Choroid plexus epithelial cell (primary cell): Measurements from ENCODE around the gene PRKAG1.

Source experiments
- DNase-seq: peaks from one replicate; pipeline ENCODE4 v3.0.0-alpha.2; 2010; ENCODE audit warnings: low read depth
- H3K4me3 ChIP-seq: 2 replicates; pipeline ENCODE4 v1.5.1; 2011; ENCODE audit warnings: low read depth, mild to moderate bottlenecking, control low read depth, low read length, moderate library complexity
- TF ChIP-seq, protein P1 (sequence below): conservative IDR thresholded peaks from 2 replicates; pipeline ENCODE4 v1.5.1; 2011; ENCODE audit warnings: low read depth, mild to moderate bottlenecking, control low read depth, inconsistent platforms, low read length, moderate library complexity

Gene PRKAG1

DNA sequence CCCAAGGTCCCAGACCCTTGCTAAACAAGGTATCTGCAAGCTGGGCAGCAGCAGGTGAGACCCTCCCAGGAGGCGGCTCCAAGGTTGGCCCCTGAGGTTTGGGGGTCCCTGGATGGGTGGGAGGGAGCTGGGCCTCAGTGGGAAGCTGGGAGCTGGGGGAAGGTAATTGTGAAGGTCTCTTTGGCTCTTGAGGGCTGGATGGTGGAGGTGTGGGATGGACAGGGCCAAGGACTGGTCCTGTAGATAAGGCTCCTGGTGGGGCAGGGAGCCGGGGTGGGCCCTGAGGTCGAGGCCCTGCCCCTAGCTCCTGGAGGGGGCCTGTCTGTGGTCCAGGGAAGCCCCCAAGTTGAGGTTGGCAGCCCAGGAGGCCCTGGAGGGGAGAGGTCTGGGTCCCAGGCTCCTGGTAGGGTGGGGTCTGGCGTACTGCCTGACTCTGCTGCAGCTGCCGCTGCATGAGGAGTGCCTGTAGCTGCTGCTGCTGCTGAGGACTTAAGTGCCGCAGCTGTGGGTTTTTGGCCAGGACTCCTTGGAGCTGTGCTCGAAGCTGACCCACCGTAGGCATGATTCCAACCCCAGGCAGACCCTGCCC, 13.1 kb upstream of the PRKAG1 start:
- TF ChIP-seq, protein P1, sequence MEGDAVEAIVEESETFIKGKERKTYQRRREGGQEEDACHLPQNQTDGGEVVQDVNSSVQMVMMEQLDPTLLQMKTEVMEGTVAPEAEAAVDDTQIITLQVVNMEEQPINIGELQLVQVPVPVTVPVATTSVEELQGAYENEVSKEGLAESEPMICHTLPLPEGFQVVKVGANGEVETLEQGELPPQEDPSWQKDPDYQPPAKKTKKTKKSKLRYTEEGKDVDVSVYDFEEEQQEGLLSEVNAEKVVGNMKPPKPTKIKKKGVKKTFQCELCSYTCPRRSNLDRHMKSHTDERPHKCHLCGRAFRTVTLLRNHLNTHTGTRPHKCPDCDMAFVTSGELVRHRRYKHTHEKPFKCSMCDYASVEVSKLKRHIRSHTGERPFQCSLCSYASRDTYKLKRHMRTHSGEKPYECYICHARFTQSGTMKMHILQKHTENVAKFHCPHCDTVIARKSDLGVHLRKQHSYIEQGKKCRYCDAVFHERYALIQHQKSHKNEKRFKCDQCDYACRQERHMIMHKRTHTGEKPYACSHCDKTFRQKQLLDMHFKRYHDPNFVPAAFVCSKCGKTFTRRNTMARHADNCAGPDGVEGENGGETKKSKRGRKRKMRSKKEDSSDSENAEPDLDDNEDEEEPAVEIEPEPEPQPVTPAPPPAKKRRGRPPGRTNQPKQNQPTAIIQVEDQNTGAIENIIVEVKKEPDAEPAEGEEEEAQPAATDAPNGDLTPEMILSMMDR, result no peak
- H3K4me3 ChIP-seq, result no peak overlapping the region

DNA sequence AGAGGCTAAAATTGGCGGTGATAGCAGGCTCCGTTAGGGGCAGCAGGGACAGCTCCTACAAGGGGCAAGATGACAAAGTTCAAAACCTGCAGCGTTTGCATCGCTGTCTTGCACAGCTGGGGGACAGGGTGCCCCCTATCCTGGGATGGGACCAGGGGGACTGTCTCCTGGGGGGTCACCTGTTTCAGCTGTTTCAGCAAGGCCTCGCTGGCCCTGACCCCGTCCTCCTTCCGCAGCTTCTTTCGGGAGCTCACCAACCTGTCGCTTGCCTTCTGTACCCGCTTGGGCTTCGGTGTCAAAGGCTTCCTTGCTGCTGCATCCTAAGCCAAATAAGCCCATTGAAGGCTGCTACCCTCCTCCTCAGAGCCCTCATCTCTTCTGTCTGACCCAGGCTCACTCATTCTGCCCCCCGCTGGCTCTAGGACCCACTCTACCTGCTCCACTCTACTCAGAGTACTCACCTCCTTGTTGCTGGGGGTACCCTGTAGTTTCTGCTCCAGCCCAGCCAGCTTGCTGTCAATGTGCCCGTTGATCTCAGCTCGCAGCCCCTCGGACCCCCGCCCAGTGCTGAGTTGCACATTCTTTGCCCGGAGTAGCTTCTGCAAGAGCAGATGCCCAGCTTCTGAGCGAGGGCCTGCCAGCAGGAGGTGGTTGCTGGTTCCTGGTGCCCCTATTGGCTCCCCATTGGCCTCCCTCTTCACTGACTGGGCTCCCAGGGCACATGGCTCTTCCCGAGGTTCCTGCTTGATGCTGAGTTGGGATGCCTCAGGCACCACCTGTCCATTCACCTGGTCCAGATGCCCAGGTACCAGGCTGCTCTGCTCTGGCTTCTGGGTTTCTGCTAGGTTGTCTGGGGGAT, 12.4 kb upstream of the PRKAG1 start:
- DNase-seq, result no peak
- H3K4me3 ChIP-seq, result no peak overlapping the region
- TF ChIP-seq, protein P1, result no peak

More for the DNA sequence above, 13.1 kb upstream of the PRKAG1 start:
- no peak for DNase-seq

DNA sequence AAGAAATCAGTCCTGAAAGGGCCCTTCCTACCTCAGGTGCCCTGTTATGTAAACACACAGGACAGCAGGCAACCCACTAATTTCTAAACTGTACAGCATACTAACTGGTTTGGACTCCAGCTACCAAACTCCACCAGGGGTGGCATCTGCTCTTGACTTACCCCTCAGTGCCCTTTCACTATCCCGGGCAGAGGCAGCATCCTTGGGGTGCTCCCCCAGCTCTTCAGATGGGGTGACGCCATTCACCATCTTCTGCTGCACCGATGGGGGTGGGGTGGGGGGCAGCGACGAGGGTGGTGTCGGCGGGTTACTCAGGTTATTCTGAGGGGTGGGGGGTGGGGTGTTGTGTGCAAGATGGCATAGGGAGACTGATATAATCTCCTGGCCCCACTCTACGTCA, 11.5 kb upstream of the PRKAG1 start:
- TF ChIP-seq, protein P1, result no peak
- DNase-seq, result no peak
- H3K4me3 ChIP-seq, result no peak overlapping the region

DNA sequence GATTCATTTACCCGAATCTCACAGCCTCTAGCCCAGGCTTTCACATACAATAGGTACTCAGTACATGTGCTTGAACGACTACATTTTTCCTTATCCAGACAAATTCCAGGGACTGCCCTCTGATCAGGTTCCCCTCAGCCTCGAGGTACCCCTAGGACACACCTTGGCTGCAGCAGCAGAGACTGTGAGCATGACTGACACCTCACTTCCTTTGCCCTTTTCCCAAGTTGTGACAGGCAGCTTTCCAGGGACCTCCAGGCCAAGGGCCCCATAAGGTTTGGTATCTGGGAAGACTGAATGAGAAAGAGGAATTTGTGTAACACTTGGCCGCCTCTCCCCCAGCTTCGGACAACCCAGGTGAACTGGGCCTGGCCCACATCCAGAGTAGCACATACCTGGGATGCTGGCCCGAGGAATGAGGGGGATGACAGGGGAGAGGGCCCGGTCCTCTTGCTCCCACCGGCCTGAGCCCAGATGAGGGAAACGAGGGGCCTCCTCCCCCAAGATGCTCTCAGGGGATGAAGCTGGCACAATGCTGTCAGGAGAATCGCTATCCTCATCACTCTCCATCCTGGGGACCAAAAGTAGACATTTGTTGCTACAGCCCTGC, 10.2 kb upstream of the PRKAG1 start:
- TF ChIP-seq, protein P1, result no peak
- no peak overlapping the region for H3K4me3 ChIP-seq

DNA sequence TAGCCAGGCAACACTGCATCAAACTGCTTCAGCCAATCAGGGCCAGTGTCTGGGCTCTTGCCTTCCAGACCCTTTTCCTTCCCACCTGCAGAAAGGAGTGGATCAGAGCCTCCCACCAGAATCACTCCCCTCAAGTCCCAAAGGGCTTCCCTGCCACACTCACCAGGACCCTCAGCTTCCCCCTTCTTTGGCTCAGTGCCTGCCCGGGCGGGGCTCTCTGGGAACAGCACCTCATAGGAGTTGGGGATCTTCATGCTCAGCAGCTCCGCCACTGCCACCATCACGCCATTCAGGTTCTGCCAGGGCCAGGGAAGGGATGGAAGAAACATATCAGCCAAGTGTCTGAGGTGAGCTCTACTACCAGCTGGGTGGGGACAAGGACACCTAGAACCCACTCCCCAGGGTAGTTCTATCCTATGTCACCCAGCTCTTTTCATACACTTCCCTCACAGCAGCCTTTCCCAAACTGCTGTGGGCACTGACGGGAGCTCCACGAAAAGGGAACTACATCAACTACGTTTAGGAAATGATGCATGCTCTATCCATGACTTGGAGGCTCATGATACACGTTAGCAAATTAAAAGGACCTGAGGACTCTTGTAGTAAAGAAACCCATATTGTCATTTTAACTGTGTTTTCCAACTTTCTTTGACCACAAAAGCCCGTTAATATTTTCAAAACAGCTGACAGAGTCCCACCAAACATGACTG, 9.4 kb upstream of the PRKAG1 start:
- TF ChIP-seq, protein P1, result no peak
- DNase-seq, result no peak
- H3K4me3 ChIP-seq, result no peak overlapping the region

More for the DNA sequence above, 10.2 kb upstream of the PRKAG1 start:
- no peak for DNase-seq

DNA sequence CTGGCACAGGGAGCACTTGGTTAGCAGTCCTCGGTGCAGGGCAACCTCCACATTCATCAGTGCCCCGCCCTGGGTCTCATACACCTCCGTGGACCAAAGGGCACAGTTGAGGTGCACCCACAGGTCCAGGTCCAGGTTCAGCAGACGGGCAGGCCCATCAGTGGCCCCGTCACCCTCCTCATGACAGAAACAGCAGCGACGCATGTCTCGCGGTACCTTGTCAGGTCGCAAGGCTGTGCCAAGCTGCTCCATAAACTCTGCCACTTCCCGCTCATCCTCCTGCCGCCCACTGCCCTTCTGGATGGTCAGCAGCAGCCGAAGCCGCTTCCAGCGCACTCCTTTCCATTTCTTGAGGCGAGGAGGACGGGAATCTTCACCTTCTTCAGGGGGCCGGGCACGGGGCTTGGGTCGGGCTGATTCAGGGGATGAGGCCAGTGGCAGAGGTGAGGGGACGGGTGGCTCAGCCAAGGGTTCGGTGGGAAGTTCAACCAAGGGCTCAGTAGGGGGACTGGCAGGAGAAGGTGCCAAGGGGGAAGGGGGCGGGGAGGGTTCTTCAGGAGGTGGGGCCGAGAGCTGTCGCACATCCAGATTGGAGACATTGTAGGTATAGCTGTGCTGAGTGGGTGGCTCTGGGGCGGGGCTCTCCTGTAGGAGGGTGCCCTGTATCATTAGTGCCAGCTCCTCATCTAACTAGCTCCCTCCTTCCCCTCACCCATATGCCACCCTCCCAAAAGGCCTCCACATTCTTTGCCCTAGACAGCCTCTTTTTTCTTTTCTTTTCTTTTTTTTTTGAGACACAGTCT, 8.3 kb upstream of the PRKAG1 start:
- H3K4me3 ChIP-seq, result no peak overlapping the region
- TF ChIP-seq, protein P1, result no peak
- no peak for DNase-seq
